H9 (cell line): Measurements from ENCODE around the gene PRSS57. TPM values are rescaled to one million over a fixed set of nuclear protein-coding genes. Genes with fewer than 3 reads are reported as not detected.

ENCODE experiments used
- DNase-seq: peaks from one replicate; pipeline ENCODE4 v3.0.0-alpha.2; 2017
- H2AFZ ChIP-seq: one replicate; pipeline ENCODE4 v1.6.1; 2013; ENCODE audit warnings: mild to moderate bottlenecking, low read length, control low read depth, moderate library complexity
- H2AK5ac ChIP-seq: 2 replicates; pipeline ENCODE4 v1.6.1; 2013; ENCODE audit warnings: low read length, control low read depth, mixed read lengths; ENCODE audit not compliant: insufficient read length
- H2BK120ac ChIP-seq: one replicate; pipeline ENCODE4 v1.6.1; 2013; ENCODE audit warnings: low read depth, mild to moderate bottlenecking, low read length, control low read depth, inconsistent platforms; ENCODE audit not compliant: poor library complexity, severe bottlenecking
- H2BK12ac ChIP-seq: 2 replicates; pipeline ENCODE4 v1.6.1; 2013; ENCODE audit warnings: low read length, control low read depth, mixed read lengths, low read depth; ENCODE audit not compliant: insufficient read length
- H2BK15ac ChIP-seq: 2 replicates; pipeline ENCODE4 v1.6.1; 2013; ENCODE audit warnings: low read depth, low read length, control low read depth
- H2BK20ac ChIP-seq: one replicate; pipeline ENCODE4 v1.6.1; 2013; ENCODE audit warnings: low read depth, mild to moderate bottlenecking, low read length, control low read depth, inconsistent platforms; ENCODE audit not compliant: poor library complexity, severe bottlenecking
- H2BK5ac ChIP-seq: 2 replicates; pipeline ENCODE4 v1.6.1; 2013; ENCODE audit warnings: low read length, control low read depth, mixed read lengths; ENCODE audit not compliant: insufficient read length
- H3K14ac ChIP-seq: 2 replicates; pipeline ENCODE4 v1.6.1; 2013; ENCODE audit warnings: low read length, control low read depth; ENCODE audit not compliant: insufficient read depth
- H3K18ac ChIP-seq: 2 replicates; pipeline ENCODE4 v1.6.1; 2013; ENCODE audit warnings: low read depth, mild to moderate bottlenecking, mixed read lengths, low read length, control low read depth; ENCODE audit not compliant: insufficient read length
- H3K23ac ChIP-seq: 2 replicates; pipeline ENCODE4 v1.6.1; 2013; ENCODE audit warnings: low read length, control low read depth, mixed read lengths, low read depth; ENCODE audit not compliant: insufficient read length
- H3K23me2 ChIP-seq: 2 replicates; pipeline ENCODE4 v1.6.1; 2013; ENCODE audit warnings: low read depth, mild to moderate bottlenecking, mixed read lengths, low read length, control low read depth; ENCODE audit not compliant: insufficient read length, poor library complexity, severe bottlenecking
- H3K27ac ChIP-seq: 2 replicates; pipeline ENCODE4 v1.5.1; 2013; ENCODE audit warnings: low read length, control low read depth, mixed read lengths, low read depth; ENCODE audit not compliant: insufficient read length
- H3K27me3 ChIP-seq: 2 replicates; pipeline ENCODE4 v1.6.1; 2013; ENCODE audit warnings: low read length, control low read depth, inconsistent platforms; ENCODE audit not compliant: insufficient read depth
- H3K4ac ChIP-seq: 2 replicates; pipeline ENCODE4 v1.6.1; 2013; ENCODE audit warnings: low read depth, mild to moderate bottlenecking, control low read depth, inconsistent platforms, low read length, moderate library complexity
- H3K4me1 ChIP-seq: 2 replicates; pipeline ENCODE4 v1.6.1; 2013; ENCODE audit warnings: low read length, control low read depth, inconsistent platforms; ENCODE audit not compliant: insufficient read depth
- H3K4me2 ChIP-seq: 2 replicates; pipeline ENCODE4 v1.6.1; 2013; ENCODE audit warnings: low read length, control low read depth, mixed read lengths; ENCODE audit not compliant: insufficient read length, insufficient read depth
- H3K56ac ChIP-seq: 2 replicates; pipeline ENCODE4 v1.6.1; 2013; ENCODE audit warnings: low read depth, mild to moderate bottlenecking, mixed read lengths, low read length, control low read depth; ENCODE audit not compliant: insufficient read length
- H3K79me1 ChIP-seq: 2 replicates; pipeline ENCODE4 v1.6.1; 2013; ENCODE audit warnings: low read depth, mild to moderate bottlenecking, moderate library complexity, low read length, control low read depth, inconsistent platforms; ENCODE audit not compliant: insufficient read depth, poor library complexity, severe bottlenecking
- H3K79me2 ChIP-seq: 2 replicates; pipeline ENCODE4 v1.6.1; 2013; ENCODE audit warnings: low read length, control low read depth, inconsistent platforms; ENCODE audit not compliant: insufficient read depth
- H3K9ac ChIP-seq: 2 replicates; pipeline ENCODE4 v1.6.1; 2013; ENCODE audit warnings: low read length, control low read depth, mixed read lengths; ENCODE audit not compliant: insufficient read length; ENCODE audit errors: extremely low read depth
- H3K9me3 ChIP-seq: one replicate; pipeline ENCODE4 v1.6.1; 2013; ENCODE audit warnings: low read depth, low read length, inconsistent platforms; ENCODE audit not compliant: control insufficient read depth
- H3T11ph ChIP-seq: one replicate; pipeline ENCODE4 v1.6.1; 2013; ENCODE audit warnings: mild to moderate bottlenecking, low read length, control low read depth, inconsistent platforms
- H4K20me1 ChIP-seq: one replicate; pipeline ENCODE4 v1.6.1; 2013; ENCODE audit not compliant: control insufficient read depth, insufficient read length, insufficient read depth
- H4K5ac ChIP-seq: 2 replicates; pipeline ENCODE4 v1.6.1; 2013; ENCODE audit warnings: low read depth, mild to moderate bottlenecking, mixed read lengths, low read length, control low read depth; ENCODE audit not compliant: insufficient read length
- H4K8ac ChIP-seq: replicated peaks from 2 replicates; pipeline ENCODE4 v1.6.1; 2013; ENCODE audit warnings: low read length, control low read depth, mixed read lengths, low read depth; ENCODE audit not compliant: insufficient read length
- H4K91ac ChIP-seq: 2 replicates; pipeline ENCODE4 v1.6.1; 2013; ENCODE audit warnings: low read depth, mild to moderate bottlenecking, moderate library complexity, mixed read lengths, low read length, control low read depth; ENCODE audit not compliant: insufficient read length
- H3K27ac Mint-ChIP-seq, 3 experiments: 2 replicates in 2 of 3; 3 replicates in 1 of 3; pipeline ENCODE4 v1.8.0; 2020 to 2021; ENCODE audit warnings: mixed read lengths in 3 of 3, mild to moderate bottlenecking in 1 of 3, moderate library complexity in 1 of 3
- H3K27me3 Mint-ChIP-seq: 2 replicates; pipeline ENCODE4 v1.8.0; 2021; ENCODE audit warnings: low read depth, mild to moderate bottlenecking, moderate library complexity, mixed read lengths
- H3K36me3 Mint-ChIP-seq, 3 experiments: 2 replicates in 2 of 3; 3 replicates in 1 of 3; pipeline ENCODE4 v1.8.0; 2020 to 2021; ENCODE audit warnings: low read depth in 3 of 3, mixed read lengths in 3 of 3; ENCODE audit not compliant: insufficient read depth in 1 of 3
- H3K4me1 Mint-ChIP-seq, 2 experiments: 2 replicates each; pipeline ENCODE4 v1.8.0; 2020; ENCODE audit warnings: mixed read lengths in 2 of 2
- H3K4me3 Mint-ChIP-seq, 2 experiments: 2 replicates in 1 of 2; 3 replicates in 1 of 2; pipeline ENCODE4 v1.8.0; 2020 to 2021; ENCODE audit warnings: mild to moderate bottlenecking in 2 of 2, mixed read lengths in 2 of 2, moderate library complexity in 1 of 2
- H3K9me3 Mint-ChIP-seq, 2 experiments: 2 replicates in 1 of 2; 3 replicates in 1 of 2; pipeline ENCODE4 v1.8.0; 2020; ENCODE audit warnings: mild to moderate bottlenecking in 2 of 2, mixed read lengths in 2 of 2, moderate library complexity in 1 of 2
- CTCF ChIP-seq: fragments of 200-600 bp; sonication (generic); conservative IDR thresholded peaks from 3 replicates; pipeline ENCODE4 v1.8.0; 2021; ENCODE audit warnings: antibody characterized with exemption, mild to moderate bottlenecking
- WGBS: extraction: QIAGEN DNeasy Blood & Tissue Kit; methylation state at CpG from one replicate; pipeline ENCODE4 v1.1.7; 2013; ENCODE audit warnings: missing lambda C conversion rate, low lambda C conversion rate, mixed read lengths; ENCODE audit not compliant: insufficient read length; ENCODE audit errors: extremely low coverage; 5-methylcytosine and 5-hydroxymethylcytosine counted together
- total RNA-seq: library from RNA; stranded (reverse); gene quantifications from 2 replicates; pipeline ENCODE4 v1.2.1, GENCODE V29; 2021

The PRSS57 gene
- total RNA-seq, 1 experiment from 2014 or later: not detected

GRCh38 chr19:718251-718951, 23.1 kb upstream of the PRSS57 start:
- Histone ChIP-seq H2BK120ac (no peak overlapping the region), H3K4me1 (no peaks in the 10 kb centered on the region), H2BK5ac (no peak overlapping the region), H3K18ac (no peak overlapping the region), H3K23me2 (no peaks in the 10 kb centered on the region), H3K9me3 (no peaks in the 10 kb centered on the region), H3K14ac (no peak overlapping the region), H4K5ac (no peak overlapping the region), H3K27ac (no peak overlapping the region), H3K23ac (no peak overlapping the region), H3K27me3 (no peaks in the 10 kb centered on the region), H3K79me2 (no peaks in the 10 kb centered on the region), H4K91ac (no peak overlapping the region), H3T11ph (no peak overlapping the region), H4K8ac (no peak overlapping the region), H4K20me1 (no peaks in the 10 kb centered on the region), H2BK15ac (no peak overlapping the region), H3K4ac (no peak overlapping the region), H2AFZ (no peak overlapping the region), H2BK20ac (no peak overlapping the region), H3K56ac (no peak overlapping the region), H2BK12ac (no peak overlapping the region), H3K4me2 (no peak overlapping the region), H3K79me1 (no peaks in the 10 kb centered on the region), H3K9ac (no peak overlapping the region), H2AK5ac (no peak overlapping the region)
- H3K36me3 Mint-ChIP-seq: peaks cover 6 to 9% (median 8%) of the 10 kb centered on the region in 3 experiments; a peak in 6 of 7 replicates
- TF ChIP-seq CTCF: no peak
- peak overlapping the region in 1 of 2 experiments; percentile 29; a peak in 2 of 5 replicates for H3K4me3 Mint-ChIP-seq
- H3K4me1 Mint-ChIP-seq: peaks cover 7 to 9% of the 10 kb centered on the region in 2 experiments; a peak in 3 of 4 replicates
- H3K27ac Mint-ChIP-seq: peak overlapping the region; percentile 46 to 94 (median 89); a peak in 6 of 7 replicates
- peaks cover 3% of the 10 kb centered on the region; the same call in 1 of the 2 replicates for H3K27me3 Mint-ChIP-seq
- no peak for DNase-seq
- H3K9me3 Mint-ChIP-seq: peaks cover 4 to 8% of the 10 kb centered on the region in 2 experiments; a peak in 4 of 5 replicates
- no CpG with 5 or more reads among the region's 23 CpGs for WGBS
